SK-N-SH (cell line): Measurements from ENCODE around the gene FAM174B. TPM values are rescaled to one million over a fixed set of nuclear protein-coding genes. Genes with fewer than 3 reads are reported as not detected.

ENCODE experiments used
- CTCF ChIA-PET: fragments of 300-600, 350-600 bp; formaldehyde crosslinking; extraction: SDS; loops from one replicate; lab custom pipeline; 2021; lab: Yijun Ruan, JAX
- POLR2A ChIA-PET: fragments of 350-600 bp; sonication (Branson Sonifier 250); formaldehyde crosslinking; extraction: SDS; loops from one replicate; lab custom pipeline; 2020; ENCODE audit warnings: antibody characterized with exemption, inconsistent platforms; lab: Yijun Ruan, JAX
- DNase-seq: peaks from one replicate; pipeline ENCODE4 v3.0.0; 2012
- H2AFZ ChIP-seq: fragments of 200-600 bp; sonication (generic); 2 replicates; pipeline ENCODE4 v1.8.1; 2016; ENCODE audit warnings: antibody characterized with exemption, mild to moderate bottlenecking, low read depth
- H3F3A ChIP-seq: fragments of 200-600 bp; sonication (generic); replicated peaks from 2 replicates; pipeline ENCODE3; 2016; ENCODE audit warnings: antibody characterized with exemption, mild to moderate bottlenecking; ENCODE audit not compliant: insufficient read depth
- H3K27ac ChIP-seq, 2 experiments: fragments of 200-500 bp in 1 of 2; fragments of 200-600 bp in 1 of 2; sonication (Bioruptor generic) in 1 of 2; sonication (generic), shearing (Covaris generic) in 1 of 2; 2 replicates each; pipeline versions ENCODE4 v1.5.1 to v1.6.1; 2014 to 2016; ENCODE audit warnings: low read depth in 2 of 2, inconsistent platforms in 1 of 2, low read length in 1 of 2, mild to moderate bottlenecking in 1 of 2, mixed read lengths in 1 of 2
- H3K27me3 ChIP-seq: fragments of 200-600 bp; sonication (generic), shearing (Covaris generic); 2 replicates; pipeline ENCODE4 v1.6.1; 2016; ENCODE audit warnings: mixed run types; ENCODE audit not compliant: insufficient read depth
- H3K36me3 ChIP-seq, 2 experiments: fragments of 200-500 bp in 1 of 2; fragments of 200-600 bp in 1 of 2; sonication (Bioruptor generic) in 1 of 2; sonication (generic) in 1 of 2; replicated peaks in 1 of 2; 2 replicates each; pipeline versions ENCODE3 to v1.5.1; 2014 to 2016; ENCODE audit warnings: low read length in 1 of 2, mild to moderate bottlenecking in 1 of 2; ENCODE audit not compliant: insufficient read depth in 2 of 2, control insufficient read depth in 1 of 2
- H3K4me1 ChIP-seq, 2 experiments: fragments of 200-500 bp in 1 of 2; fragments of 200-600 bp in 1 of 2; sonication (Bioruptor generic) in 1 of 2; sonication (generic), shearing (Covaris generic) in 1 of 2; 2 replicates each; pipeline versions ENCODE4 v1.5.1 to v1.6.1; 2014 to 2016; ENCODE audit warnings: low read depth in 1 of 2, low read length in 1 of 2, mixed run types in 1 of 2; ENCODE audit not compliant: insufficient read depth in 2 of 2, control insufficient read depth in 1 of 2
- H3K4me2 ChIP-seq: fragments of 200-600 bp; sonication (generic), shearing (Covaris generic); 2 replicates; pipeline ENCODE4 v1.6.1; 2017; ENCODE audit warnings: mixed run types
- H3K4me3 ChIP-seq, 2 experiments: fragments of 200-500 bp in 1 of 2; fragments of 200-600 bp in 1 of 2; sonication (Bioruptor generic) in 1 of 2; sonication (generic), shearing (Covaris generic) in 1 of 2; 2 replicates each; pipeline versions ENCODE4 v1.5.1 to v1.8.1; 2014 to 2016; ENCODE audit warnings: low read depth in 2 of 2, inconsistent platforms in 1 of 2, low read length in 1 of 2, mild to moderate bottlenecking in 1 of 2, mixed read lengths in 1 of 2, moderate library complexity in 1 of 2
- H3K79me2 ChIP-seq: fragments of 200-600 bp; sonication (generic); 2 replicates; pipeline ENCODE4 v1.8.1; 2017; ENCODE audit warnings: mild to moderate bottlenecking; ENCODE audit not compliant: insufficient read depth
- H3K9ac ChIP-seq: fragments of 200-600 bp; sonication (generic); 2 replicates; pipeline ENCODE4 v1.6.1; 2017; ENCODE audit warnings: mixed run types
- H3K9me2 ChIP-seq: fragments of 200-600 bp; sonication (generic); 2 replicates; pipeline ENCODE4 v1.6.1; 2017; ENCODE audit warnings: mixed run types
- H3K9me3 ChIP-seq: fragments of 200-600 bp; sonication (generic); 2 replicates; pipeline ENCODE4 v1.6.1; 2017; ENCODE audit warnings: mixed run types, mild to moderate bottlenecking, moderate library complexity
- H4K20me1 ChIP-seq: fragments of 200-600 bp; sonication (generic); 2 replicates; pipeline ENCODE4 v1.6.1; 2017; ENCODE audit warnings: mild to moderate bottlenecking, mixed run types; ENCODE audit not compliant: insufficient read depth
- ELF1 ChIP-seq: IDR thresholded peaks from 2 replicates; pipeline ENCODE4 v1.4.0; 2012
- EP300 ChIP-seq, 2 experiments: IDR thresholded peaks; 2 replicates each; pipeline versions ENCODE4 v1.4.0 to v1.6.1; 2012; ENCODE audit warnings: borderline replicate concordance in 1 of 2, low read depth in 1 of 2, low read length in 1 of 2
- EZH2phosphoT487 ChIP-seq: fragments of 200-600 bp; sonication (generic); IDR thresholded peaks from 2 replicates; pipeline ENCODE4 v1.6.1; 2017; ENCODE audit warnings: low read depth, mixed run types, mild to moderate bottlenecking, antibody characterized with exemption, moderate library complexity, borderline replicate concordance
- FOSL2 ChIP-seq: IDR thresholded peaks from 2 replicates; pipeline ENCODE4 v1.4.0; 2012; ENCODE audit warnings: low read depth, mild to moderate bottlenecking, moderate library complexity, borderline replicate concordance
- FOXJ3 ChIP-seq: sonication (generic); formaldehyde crosslinking; IDR thresholded peaks from 2 replicates; pipeline ENCODE4 v1.5.1; 2020; ENCODE audit warnings: mild to moderate bottlenecking, missing genetic modification reagents
- GATA2 ChIP-seq: sonication (generic); formaldehyde crosslinking; IDR thresholded peaks from 2 replicates; pipeline ENCODE4 v1.5.0; 2020; ENCODE audit warnings: mild to moderate bottlenecking, missing genetic modification reagents
- JUND ChIP-seq: IDR thresholded peaks from 2 replicates; pipeline ENCODE4 v1.4.0; 2012
- POLR2AphosphoS5 ChIP-seq: IDR thresholded peaks from 2 replicates; pipeline ENCODE4 v1.6.1; 2012; ENCODE audit warnings: low read depth, low read length
- RAD21 ChIP-seq: IDR thresholded peaks from 2 replicates; pipeline ENCODE4 v1.6.1; 2012; ENCODE audit warnings: mild to moderate bottlenecking, low read length
- RCOR1 ChIP-seq: fragments of 150-350 bp; IDR thresholded peaks from 2 replicates; pipeline ENCODE4 v1.6.1; 2017; ENCODE audit warnings: antibody characterized with exemption, low read length
- RXRA ChIP-seq: IDR thresholded peaks from 2 replicates; pipeline ENCODE4 v1.4.0; 2012; ENCODE audit warnings: low read depth, mild to moderate bottlenecking, borderline replicate concordance
- SIN3A ChIP-seq: IDR thresholded peaks from 2 replicates; pipeline ENCODE4 v1.6.1; 2012; ENCODE audit warnings: low read depth, mild to moderate bottlenecking, low read length, moderate library complexity, borderline replicate concordance
- SMC3 ChIP-seq: IDR thresholded peaks from 2 replicates; pipeline ENCODE4 v1.6.1; 2012; ENCODE audit warnings: low read depth, low read length, improper control_type of control experiment
- TAF1 ChIP-seq: IDR thresholded peaks from 2 replicates; pipeline ENCODE4 v1.6.1; 2012; ENCODE audit warnings: low read depth, mild to moderate bottlenecking, low read length, moderate library complexity, borderline replicate concordance
- TCF12 ChIP-seq: IDR thresholded peaks from 2 replicates; pipeline ENCODE4 v1.4.0; 2012
- ZBTB33 ChIP-seq: IDR thresholded peaks from 2 replicates; pipeline ENCODE4 v1.4.0; 2012; ENCODE audit warnings: low read depth, borderline replicate concordance
- WGBS: methylation state at CpG from one replicate; pipeline ENCODE4 v1.1.6; 2017; ENCODE audit warnings: low lambda C conversion rate; 5-methylcytosine and 5-hydroxymethylcytosine counted together
- polyA plus RNA-seq, 3 experiments: library from polyadenylated mRNA; depleted of rRNA; stranded (reverse); fragments of >200 nt; gene quantifications; 2 replicates each; pipeline ENCODE4 v1.2.3, GENCODE V29; 2012
- TF ChIP-seq, protein P1 (sequence below): fragments of 150-350 bp; IDR thresholded peaks from 2 replicates; pipeline ENCODE4 v1.6.1; 2016; ENCODE audit warnings: mild to moderate bottlenecking, low read depth, low read length
- TF ChIP-seq, protein P2 (sequence below): IDR thresholded peaks from 2 replicates; pipeline ENCODE4 v1.4.0; 2012; ENCODE audit warnings: low read depth
- TF ChIP-seq, protein P3 (sequence below): IDR thresholded peaks from 2 replicates; pipeline ENCODE4 v1.4.0; 2012; ENCODE audit warnings: low read depth, borderline replicate concordance

The FAM174B gene
- polyA plus RNA-seq, 1 of the 3 experiments (the other 2 are of a cell fraction): 0.30 TPM

DNA sequence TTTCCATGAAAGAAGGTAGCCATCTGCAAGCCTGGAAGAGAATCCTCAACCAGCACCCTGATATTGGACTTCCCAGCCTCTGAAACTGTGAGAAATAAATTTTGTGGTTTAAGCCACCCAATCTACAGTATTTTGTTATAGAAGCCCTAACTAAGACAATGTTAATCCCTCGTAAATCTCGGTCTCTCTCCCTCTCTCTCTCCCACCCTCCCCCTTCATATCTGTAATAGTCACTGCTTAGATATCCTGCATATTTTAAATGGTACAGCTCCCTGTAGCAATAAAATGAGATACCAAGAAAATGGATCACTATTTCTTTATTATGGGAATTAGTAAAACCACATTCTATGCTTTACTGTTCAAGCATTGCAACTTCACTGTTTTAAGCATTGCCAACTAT lies 21.0 kb upstream of the FAM174B start:
- no peak overlapping the region for H3K27ac ChIP-seq
- no peak overlapping the region for H2AFZ ChIP-seq
- ChIA-PET CTCF (interaction anchor here (0.9 to 1.4 kb wide), 2 partner anchors 32 to 38 kb away, joined by 3 to 6 read pairs; no protein-coding TSS in a partner anchor), POLR2A (no interaction called here)
- DNase-seq: no peak
- WGBS: 75% methylated on average over 2 of the region's 2 CpGs
- H3K9me3 ChIP-seq: no peaks in the 10 kb centered on the region
- H3K79me2 ChIP-seq: no peaks in the 10 kb centered on the region
- no peak overlapping the region for H3K4me3 ChIP-seq
- TF ChIP-seq RXRA: no peak
- no peak for TF ChIP-seq RAD21
- TF ChIP-seq SIN3A: no peak
- no peak for TF ChIP-seq TAF1
- TF ChIP-seq GATA2 (CRISPR knock-in tag): no peak
- TF ChIP-seq, protein P1, sequence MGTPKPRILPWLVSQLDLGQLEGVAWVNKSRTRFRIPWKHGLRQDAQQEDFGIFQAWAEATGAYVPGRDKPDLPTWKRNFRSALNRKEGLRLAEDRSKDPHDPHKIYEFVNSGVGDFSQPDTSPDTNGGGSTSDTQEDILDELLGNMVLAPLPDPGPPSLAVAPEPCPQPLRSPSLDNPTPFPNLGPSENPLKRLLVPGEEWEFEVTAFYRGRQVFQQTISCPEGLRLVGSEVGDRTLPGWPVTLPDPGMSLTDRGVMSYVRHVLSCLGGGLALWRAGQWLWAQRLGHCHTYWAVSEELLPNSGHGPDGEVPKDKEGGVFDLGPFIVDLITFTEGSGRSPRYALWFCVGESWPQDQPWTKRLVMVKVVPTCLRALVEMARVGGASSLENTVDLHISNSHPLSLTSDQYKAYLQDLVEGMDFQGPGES: no peak
- TF ChIP-seq JUND: no peak
- no peak for TF ChIP-seq SMC3
- TF ChIP-seq RCOR1: no peak
- TF ChIP-seq FOXJ3 (CRISPR knock-in tag): no peak
- TF ChIP-seq, protein P2, sequence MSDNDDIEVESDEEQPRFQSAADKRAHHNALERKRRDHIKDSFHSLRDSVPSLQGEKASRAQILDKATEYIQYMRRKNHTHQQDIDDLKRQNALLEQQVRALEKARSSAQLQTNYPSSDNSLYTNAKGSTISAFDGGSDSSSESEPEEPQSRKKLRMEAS: no peak
- no peak for TF ChIP-seq EZH2phosphoT487
- TF ChIP-seq ZBTB33: no peak
- TF ChIP-seq POLR2AphosphoS5: no peak
- TF ChIP-seq ELF1: no peak
- no peak for TF ChIP-seq FOSL2
- H3K27me3 ChIP-seq: no peaks in the 10 kb centered on the region
- no peaks in the 10 kb centered on the region for H4K20me1 ChIP-seq
- no peaks in the 10 kb centered on the region for H3K9me2 ChIP-seq
- H3F3A ChIP-seq: no peaks in the 10 kb centered on the region
- H3K9ac ChIP-seq: no peak overlapping the region
- H3K4me1 ChIP-seq: peaks cover 0 to 19% of the 10 kb centered on the region in 2 experiments; a peak in 2 of 4 replicates
- no peaks in the 10 kb centered on the region for H3K36me3 ChIP-seq
- H3K4me2 ChIP-seq: no peak overlapping the region

GRCh38 chr15:92675485-92675884 lies 19.9 kb upstream of the FAM174B start:
- TF ChIP-seq POLR2AphosphoS5 (no peak), TCF12 (no peak), EP300 (IDR thresholded peaks at IDR 0.05; ENCODE audit: borderline replicate concordance in 1 of 2, low read depth in 1 of 2, low read length in 1 of 2) (no peak), SMC3 (no peak)
- TF ChIP-seq, protein P3, sequence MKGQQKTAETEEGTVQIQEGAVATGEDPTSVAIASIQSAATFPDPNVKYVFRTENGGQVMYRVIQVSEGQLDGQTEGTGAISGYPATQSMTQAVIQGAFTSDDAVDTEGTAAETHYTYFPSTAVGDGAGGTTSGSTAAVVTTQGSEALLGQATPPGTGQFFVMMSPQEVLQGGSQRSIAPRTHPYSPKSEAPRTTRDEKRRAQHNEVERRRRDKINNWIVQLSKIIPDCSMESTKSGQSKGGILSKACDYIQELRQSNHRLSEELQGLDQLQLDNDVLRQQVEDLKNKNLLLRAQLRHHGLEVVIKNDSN: no peak
- H3K27me3 ChIP-seq: no peaks in the 10 kb centered on the region
- H3F3A ChIP-seq: no peaks in the 10 kb centered on the region
- H3K4me3 ChIP-seq: no peak overlapping the region
- ChIA-PET POLR2A (no interaction called here), CTCF (interaction anchor here (1.4 kb wide), 1 partner anchor 39 kb away, joined by 6 read pairs; no protein-coding TSS in a partner anchor)
- no peak overlapping the region for H3K4me2 ChIP-seq
- H3K9ac ChIP-seq: no peak overlapping the region
- peaks cover 0 to 19% of the 10 kb centered on the region in 2 experiments; a peak in 2 of 4 replicates for H3K4me1 ChIP-seq
- no peak overlapping the region for H2AFZ ChIP-seq
- no peaks in the 10 kb centered on the region for H4K20me1 ChIP-seq
- no peaks in the 10 kb centered on the region for H3K9me3 ChIP-seq
- H3K27ac ChIP-seq: no peak overlapping the region
- no peaks in the 10 kb centered on the region for H3K79me2 ChIP-seq
- DNase-seq: no peak
- no peaks in the 10 kb centered on the region for H3K36me3 ChIP-seq
- WGBS: 43% methylated on average over 4 of the region's 4 CpGs
- no peaks in the 10 kb centered on the region for H3K9me2 ChIP-seq
